SH-SY5Y (cell line): ENCODE results near the gene ASIC4.

Source experiments
- GATA2 ChIP-seq: IDR thresholded peaks from 2 replicates; pipeline ENCODE4 v1.6.1; 2011; ENCODE audit warnings: mild to moderate bottlenecking, low read depth, low read length
- GATA3 ChIP-seq: IDR thresholded peaks from 2 replicates; pipeline ENCODE4 v1.6.1; 2011; ENCODE audit warnings: low read depth, mild to moderate bottlenecking, low read length, moderate library complexity

Gene ASIC4

GRCh38 chr2:219486380-219486959 is 27.8 kb upstream of the ASIC4 start:
- no peak for TF ChIP-seq GATA3
- no peak for TF ChIP-seq GATA2

DNA sequence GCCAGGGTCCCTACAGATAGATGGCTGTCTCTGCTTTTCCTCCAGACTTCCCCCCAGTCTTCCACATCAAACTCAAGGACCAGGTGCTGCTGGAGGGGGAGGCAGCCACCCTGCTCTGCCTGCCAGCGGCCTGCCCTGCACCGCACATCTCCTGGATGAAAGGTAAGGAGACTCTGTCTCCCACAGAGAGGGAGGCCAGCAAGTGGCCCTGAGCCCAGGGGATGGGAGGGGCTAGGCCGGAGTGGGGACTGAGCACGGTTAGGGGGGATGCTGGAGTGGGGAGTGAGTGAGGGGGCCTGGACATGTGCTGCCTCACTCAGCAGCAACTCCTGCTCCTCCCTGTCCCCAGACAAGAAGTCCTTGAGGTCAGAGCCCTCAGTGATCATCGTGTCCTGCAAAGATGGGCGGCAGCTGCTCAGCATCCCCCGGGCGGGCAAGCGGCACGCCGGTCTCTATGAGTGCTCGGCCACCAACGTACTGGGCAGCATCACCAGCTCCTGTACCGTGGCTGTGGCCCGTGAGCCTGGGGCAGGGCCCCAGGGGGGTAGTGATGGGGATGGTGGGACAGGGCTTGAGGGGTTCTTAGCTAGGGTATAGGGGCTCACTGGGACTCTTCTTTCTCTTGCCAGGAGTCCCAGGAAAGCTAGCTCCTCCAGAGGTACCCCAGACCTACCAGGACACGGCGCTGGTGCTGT is 26.0 kb upstream of the ASIC4 start:
- no peak for TF ChIP-seq GATA3
- TF ChIP-seq GATA2: no peak

- TF ChIP-seq GATA2 (no peak), GATA3 (no peak)
Measured at GRCh38 chr2:219488844-219489194, 25.5 kb upstream of the ASIC4 start.

- no peak for TF ChIP-seq GATA2
- no peak for TF ChIP-seq GATA3
Measured at GRCh38 chr2:219489315-219489714, 25.0 kb upstream of the ASIC4 start.

DNA sequence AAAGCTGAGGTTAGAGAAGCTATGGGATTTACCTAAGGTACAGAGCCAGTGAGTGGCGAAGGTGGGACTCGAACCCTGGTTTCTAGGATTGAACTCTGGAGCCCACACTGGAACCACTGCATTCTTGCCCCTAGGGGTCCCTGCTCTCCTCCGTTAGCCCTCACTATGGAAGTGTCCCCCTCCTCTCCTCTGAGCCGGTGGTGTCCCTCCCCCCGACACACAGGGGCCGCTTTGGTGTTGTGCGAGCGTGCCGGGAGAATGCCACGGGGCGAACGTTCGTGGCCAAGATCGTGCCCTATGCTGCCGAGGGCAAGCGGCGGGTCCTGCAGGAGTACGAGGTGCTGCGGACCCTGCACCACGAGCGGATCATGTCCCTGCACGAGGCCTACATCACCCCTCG is 24.1 kb upstream of the ASIC4 start:
- no peak for TF ChIP-seq GATA3
- no peak for TF ChIP-seq GATA2

- no peak for TF ChIP-seq GATA2
- TF ChIP-seq GATA3: no peak
Measured at GRCh38 chr2:219490600-219491130, 23.6 kb upstream of the ASIC4 start.

DNA sequence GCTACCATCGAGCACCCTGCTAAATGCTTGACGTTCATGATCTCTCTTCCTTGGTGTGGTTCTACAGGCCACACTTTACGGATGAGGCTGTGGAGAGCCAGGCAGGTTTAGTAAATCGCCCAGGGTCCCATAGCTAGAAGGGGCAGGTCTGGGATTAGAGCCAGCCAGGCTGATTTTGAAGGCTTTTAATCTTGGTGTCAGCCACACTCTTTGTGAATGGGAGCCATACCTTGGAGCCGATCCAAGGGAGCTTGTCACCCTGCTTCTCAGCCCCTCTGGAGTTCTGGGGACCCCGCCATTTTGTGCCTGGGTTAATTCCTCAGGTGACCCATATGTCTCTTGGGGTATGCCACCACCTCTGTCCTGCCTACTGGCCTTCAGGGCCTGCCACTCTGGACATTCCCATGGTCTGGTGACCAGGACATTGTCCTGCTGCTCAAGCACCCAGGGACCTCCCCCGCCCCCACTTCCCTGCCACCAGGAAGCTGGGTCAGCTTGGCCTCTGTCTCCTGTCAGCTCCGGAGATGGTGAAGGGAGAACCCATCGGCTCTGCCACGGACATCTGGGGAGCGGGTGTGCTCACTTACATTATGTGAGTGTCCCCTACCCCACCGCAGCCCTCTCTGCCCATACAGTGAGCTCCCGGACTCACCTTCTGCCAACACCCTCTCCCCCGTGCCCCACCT is 22.9 kb upstream of the ASIC4 start:
- TF ChIP-seq GATA2 (no peak), GATA3 (no peak)

- TF ChIP-seq GATA3 (no peak), GATA2 (no peak)
Measured at GRCh38 chr2:219492575-219492974, 21.7 kb upstream of the ASIC4 start.

DNA sequence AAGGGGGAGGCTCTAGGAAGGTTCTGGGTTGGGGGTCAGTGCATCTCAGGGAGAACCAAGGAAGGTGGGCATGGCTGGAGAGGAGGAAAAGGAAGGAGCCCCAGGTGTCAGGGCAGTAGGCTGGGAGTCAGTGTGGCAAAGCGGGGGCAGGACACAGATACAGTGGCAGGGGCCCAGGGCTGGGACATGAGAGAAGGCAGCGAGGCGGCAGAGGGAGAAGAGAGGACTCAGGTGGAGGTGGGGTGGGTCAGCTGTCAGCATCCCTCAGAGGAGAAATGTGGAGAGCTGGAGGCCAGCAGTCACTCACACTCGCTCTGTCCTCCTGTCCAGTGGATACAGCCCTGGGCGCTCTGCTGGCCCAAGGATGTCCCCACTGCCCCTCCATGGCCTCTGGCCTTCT is 21.2 kb upstream of the ASIC4 start:
- no peak for TF ChIP-seq GATA3
- no peak for TF ChIP-seq GATA2

- TF ChIP-seq GATA3 (no peak), GATA2 (no peak)
Measured at GRCh38 chr2:219494952-219495530, 19.2 kb upstream of the ASIC4 start.

- TF ChIP-seq GATA2 (no peak), GATA3 (no peak)
Measured at GRCh38 chr2:219495531-219496122, 18.7 kb upstream of the ASIC4 start.

- no peak for TF ChIP-seq GATA3
- TF ChIP-seq GATA2: no peak
Measured at GRCh38 chr2:219496247-219496824, 17.9 kb upstream of the ASIC4 start.

GRCh38 chr2:219496825-219497494 is 17.3 kb upstream of the ASIC4 start:
- TF ChIP-seq GATA3 (no peak), GATA2 (no peak)
